Karpas-422 (cell line): ENCODE results near the gene ADAMTS6. TPM values are rescaled to one million over a fixed set of nuclear protein-coding genes. Genes with fewer than 3 reads are reported as not detected.

Experiments
- DNase-seq: peaks from one replicate; pipeline ENCODE4 v3.0.0-alpha.2; 2015
- H2AFZ ChIP-seq: fragments of 200-600 bp; sonication (generic); 2 replicates; pipeline ENCODE4 v1.6.1; 2014; ENCODE audit warnings: antibody characterized with exemption, low read length, mixed read lengths
- H3K27ac ChIP-seq: fragments of 200-600 bp; sonication (generic); 2 replicates; pipeline ENCODE4 v1.5.1; 2014; ENCODE audit warnings: mild to moderate bottlenecking, low read length, moderate library complexity
- H3K27me3 ChIP-seq: fragments of 200-600 bp; sonication (generic); 2 replicates; pipeline ENCODE4 v1.6.1; 2014; ENCODE audit warnings: low read length, mixed read lengths
- H3K36me3 ChIP-seq: fragments of 200-600 bp; sonication (generic); 2 replicates; pipeline ENCODE4 v1.6.1; 2014; ENCODE audit warnings: low read length, mixed read lengths; ENCODE audit not compliant: insufficient read depth
- H3K4me1 ChIP-seq: fragments of 200-600 bp; sonication (generic); 2 replicates; pipeline ENCODE4 v1.6.1; 2014; ENCODE audit warnings: mild to moderate bottlenecking, low read length, mixed read lengths
- H3K4me2 ChIP-seq: fragments of 200-600 bp; sonication (generic); 2 replicates; pipeline ENCODE4 v1.6.1; 2014; ENCODE audit warnings: low read length, low read depth, mild to moderate bottlenecking; ENCODE audit not compliant: poor library complexity, severe bottlenecking
- H3K4me3 ChIP-seq: fragments of 200-600 bp; sonication (generic); 2 replicates; pipeline ENCODE4 v1.5.1; 2014; ENCODE audit warnings: mild to moderate bottlenecking, antibody characterized with exemption, low read length, mixed read lengths
- H3K79me2 ChIP-seq: fragments of 200-600 bp; sonication (generic); 2 replicates; pipeline ENCODE4 v1.6.1; 2014; ENCODE audit warnings: mild to moderate bottlenecking, low read length, mixed read lengths
- H3K9ac ChIP-seq: fragments of 200-600 bp; sonication (generic); 2 replicates; pipeline ENCODE4 v1.6.0; 2014; ENCODE audit warnings: low read length
- H3K9me2 ChIP-seq: fragments of 200-600 bp; sonication (generic), shearing (Covaris generic); replicated peaks from 2 replicates; pipeline ENCODE4 v1.6.0; 2014; ENCODE audit warnings: mild to moderate bottlenecking, low read length, moderate library complexity; ENCODE audit not compliant: insufficient read depth
- H3K9me3 ChIP-seq: fragments of 300-700, 200-600 bp; sonication (generic); 2 replicates; pipeline ENCODE4 v1.6.1; 2014; ENCODE audit warnings: low read length, mixed read lengths
- H4K20me1 ChIP-seq: fragments of 200-600 bp; sonication (generic); 2 replicates; pipeline ENCODE4 v1.6.1; 2014; ENCODE audit warnings: mild to moderate bottlenecking, antibody characterized with exemption, low read length, low read depth; ENCODE audit not compliant: insufficient read depth
- small RNA-seq: library from RNA; depleted of rRNA; stranded (forward); fragments of <200 nt; gene quantifications from one replicate; pipeline ENCODE3, GENCODE V24; 2014
- total RNA-seq: library from RNA; depleted of rRNA; stranded (reverse); fragments of >200 nt; shearing (Covaris generic); gene quantifications from 2 replicates; pipeline ENCODE4 v1.2.3, GENCODE V29; 2014; ENCODE audit warnings: low replicate concordance; rRNA removed

The ADAMTS6 gene
- total RNA-seq, 1 experiment from 2014 or later: 2.6 TPM

- H2AFZ ChIP-seq: no peak overlapping the region
Observed at GRCh38 chr5:65102976-65103711, 378.6 kb downstream of the ADAMTS6 start.

GRCh38 chr5:65102371-65102975 is 379.2 kb downstream of the ADAMTS6 start:
- H3K4me1 ChIP-seq: no peaks in the 10 kb centered on the region
- no peaks in the 10 kb centered on the region for H3K27me3 ChIP-seq
- H3K4me2 ChIP-seq: no peak overlapping the region
- H4K20me1 ChIP-seq: no peaks in the 10 kb centered on the region
- no peak overlapping the region for H2AFZ ChIP-seq
- no peak overlapping the region for H3K27ac ChIP-seq
- H3K9ac ChIP-seq: no peak overlapping the region
- H3K4me3 ChIP-seq: no peak overlapping the region
- H3K79me2 ChIP-seq: no peaks in the 10 kb centered on the region
- H3K9me2 ChIP-seq: no peaks in the 10 kb centered on the region
- no peaks in the 10 kb centered on the region for H3K9me3 ChIP-seq
- H3K36me3 ChIP-seq: no peaks in the 10 kb centered on the region
- DNase-seq: no peak

More at GRCh38 chr5:65102976-65103711, 378.6 kb downstream of the ADAMTS6 start:
- Histone ChIP-seq H4K20me1 (no peaks in the 10 kb centered on the region), H3K79me2 (no peaks in the 10 kb centered on the region), H3K9ac (no peak overlapping the region), H3K36me3 (no peaks in the 10 kb centered on the region), H3K9me3 (no peaks in the 10 kb centered on the region), H3K4me1 (no peaks in the 10 kb centered on the region), H3K27me3 (no peaks in the 10 kb centered on the region), H3K9me2 (no peaks in the 10 kb centered on the region), H3K27ac (no peak overlapping the region), H3K4me3 (no peak overlapping the region), H3K4me2 (no peak overlapping the region)
- DNase-seq: no peak

GRCh38 chr5:65101632-65102100 is 380.1 kb downstream of the ADAMTS6 start:
- DNase-seq: no peak

GRCh38 chr5:65100911-65101631 is 380.6 kb downstream of the ADAMTS6 start:
- H3K79me2 ChIP-seq: no peaks in the 10 kb centered on the region
- H3K4me2 ChIP-seq: no peak overlapping the region
- DNase-seq: peak; percentile 52
- H2AFZ ChIP-seq: no peak overlapping the region
- no peak overlapping the region for H3K4me3 ChIP-seq
- no peaks in the 10 kb centered on the region for H3K9me2 ChIP-seq
- no peaks in the 10 kb centered on the region for H3K36me3 ChIP-seq
- no peak overlapping the region for H3K9ac ChIP-seq
- no peaks in the 10 kb centered on the region for H3K27me3 ChIP-seq
- no peak overlapping the region for H3K27ac ChIP-seq
- no peaks in the 10 kb centered on the region for H3K9me3 ChIP-seq
- H4K20me1 ChIP-seq: no peaks in the 10 kb centered on the region
- no peaks in the 10 kb centered on the region for H3K4me1 ChIP-seq

More at GRCh38 chr5:65101632-65102100, 380.1 kb downstream of the ADAMTS6 start:
- Histone ChIP-seq H3K79me2 (no peaks in the 10 kb centered on the region), H3K4me3 (no peak overlapping the region), H3K9me2 (no peaks in the 10 kb centered on the region), H3K27ac (no peak overlapping the region), H3K36me3 (no peaks in the 10 kb centered on the region), H4K20me1 (no peaks in the 10 kb centered on the region), H3K4me2 (no peak overlapping the region), H3K27me3 (no peaks in the 10 kb centered on the region), H2AFZ (no peak overlapping the region), H3K9ac (no peak overlapping the region), H3K9me3 (no peaks in the 10 kb centered on the region), H3K4me1 (no peaks in the 10 kb centered on the region)

Small RNAs within 50 kb of the gene (small RNA-seq; reads per million reads assigned to genes)
- gene RF00019: not detected

Other genes starting within 250 kb of the ADAMTS6 start
- 31.5 and 86.4 TPM in 2 replicates for gene CENPK, start 81.2 kb upstream of the ADAMTS6 start, total RNA-seq
- 45.3 and 83.3 TPM in 2 replicates for gene PPWD1, start 81.4 kb upstream of the ADAMTS6 start, total RNA-seq
- 32.1 and 44.1 TPM in 2 replicates for gene TRIM23, start 142.4 kb upstream of the ADAMTS6 start, total RNA-seq
- 5.1 and 7.0 TPM in 2 replicates for gene SHLD3, start 143.1 kb upstream of the ADAMTS6 start, total RNA-seq
- 31.5 and 51.3 TPM in 2 replicates for gene TRAPPC13, start 143.1 kb upstream of the ADAMTS6 start, total RNA-seq
- gene SGTB, start 240.2 kb upstream of the ADAMTS6 start, total RNA-seq: 7.4 and 10.2 TPM in 2 replicates
- gene NLN, start 240.3 kb upstream of the ADAMTS6 start, total RNA-seq: 29.1 and 46.5 TPM in 2 replicates